Measurements from ENCODE around the gene RIPOR3.
"Not testable (repeated sequence)": the region's sequence is repeated elsewhere in the genome, so short reads cannot be mapped to it uniquely, and the experiment has no call there.

Gene RIPOR3

GRCh38 chr20:50574586-50574985 is 116.8 kb downstream of the RIPOR3 start:
- DNase-seq (ENCODE audit: low read depth) = no peak

DNA sequence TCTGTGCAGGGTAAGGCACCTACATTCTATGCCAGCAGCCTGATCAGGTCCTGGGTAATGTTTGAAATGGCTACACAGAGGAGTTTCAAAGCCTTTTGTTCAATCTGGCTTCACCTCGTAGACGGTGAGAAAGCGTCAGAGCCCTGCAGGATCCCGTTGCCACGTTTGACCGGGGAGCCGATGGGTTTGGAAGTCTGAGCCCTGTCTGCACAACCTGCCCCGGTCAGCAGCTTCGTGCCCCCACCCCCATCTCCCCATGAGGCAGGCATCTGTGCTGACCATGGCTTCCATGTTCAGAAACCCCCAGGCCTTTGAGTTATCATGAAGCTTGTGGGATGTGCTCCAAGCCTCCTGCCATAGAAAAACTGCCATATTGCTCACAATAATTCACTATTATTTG is 117.2 kb downstream of the RIPOR3 start:
- no peak for DNase-seq (ENCODE audit: low read depth)

- no peak for DNase-seq (ENCODE audit: low read depth)
Measured at GRCh38 chr20:50572938-50573777, 118.2 kb downstream of the RIPOR3 start.

GRCh38 chr20:50571466-50571865 is 119.9 kb downstream of the RIPOR3 start:
- DNase-seq (ENCODE audit: low read depth) = no peak

GRCh38 chr20:50569864-50570836 is 121.2 kb downstream of the RIPOR3 start:
- DNase-seq (ENCODE audit: low read depth) = no peak

DNA sequence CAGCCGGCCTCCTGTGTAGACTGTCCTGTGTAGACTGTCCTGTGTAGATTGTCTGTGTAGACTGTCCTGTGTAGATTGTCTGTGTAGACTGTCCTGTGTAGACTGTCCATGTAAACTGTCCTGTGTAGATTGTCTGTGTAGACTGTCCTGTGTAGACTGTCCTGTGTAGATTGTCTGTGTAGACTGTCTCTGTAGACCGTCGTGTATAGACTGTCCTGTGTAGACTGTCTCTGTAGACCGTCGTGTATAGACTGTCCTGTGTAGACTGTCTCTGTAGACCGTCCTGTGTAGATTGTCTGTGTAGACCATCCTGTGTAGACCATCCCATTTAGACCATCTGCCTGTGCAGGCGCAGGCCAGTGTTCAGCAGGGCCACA is 121.9 kb downstream of the RIPOR3 start:
- DNase-seq (ENCODE audit: low read depth) = not testable (repeated sequence)

GRCh38 chr20:50568549-50568942 is 122.8 kb downstream of the RIPOR3 start:
- DNase-seq (ENCODE audit: low read depth) = no peak

DNA sequence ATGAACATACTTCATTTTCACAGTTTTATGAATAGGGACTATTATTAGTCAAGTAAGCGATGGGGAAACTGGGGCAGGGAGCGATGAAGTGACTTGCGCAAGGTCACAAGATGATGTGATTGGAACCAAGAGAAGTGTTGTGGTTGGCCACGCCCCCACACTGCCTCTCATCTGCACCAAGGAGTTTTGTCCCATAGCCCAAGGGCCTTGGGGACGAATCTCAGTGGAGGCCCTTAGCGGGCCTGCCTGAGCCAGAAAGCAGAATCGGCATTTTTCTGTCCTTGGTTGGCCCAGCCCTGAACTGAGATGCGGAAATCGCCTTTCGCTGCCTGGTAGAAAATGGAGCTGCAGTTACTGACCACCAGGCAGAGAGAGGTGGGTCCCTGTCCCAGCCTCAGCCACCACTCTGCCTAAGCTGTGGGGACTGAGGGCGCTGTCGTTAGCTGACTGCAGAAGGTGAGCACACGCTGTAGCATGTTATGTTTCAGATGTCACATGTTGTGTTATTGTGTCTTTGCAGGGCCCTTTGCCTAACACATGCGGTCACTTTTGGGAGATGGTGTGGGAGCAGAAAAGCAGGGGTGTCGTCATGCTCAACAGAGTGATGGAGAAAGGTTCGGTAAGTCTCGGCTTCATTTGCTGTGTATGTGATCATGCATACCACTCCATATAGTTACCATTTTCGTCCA is 123.3 kb downstream of the RIPOR3 start:
- DNase-seq (ENCODE audit: low read depth) = no peak

GRCh38 chr20:50565871-50566270 is 125.5 kb downstream of the RIPOR3 start:
- no peak for DNase-seq (ENCODE audit: low read depth)

- no peak for DNase-seq (ENCODE audit: low read depth)
Measured at GRCh38 chr20:50565383-50565782, 126.0 kb downstream of the RIPOR3 start.

DNA sequence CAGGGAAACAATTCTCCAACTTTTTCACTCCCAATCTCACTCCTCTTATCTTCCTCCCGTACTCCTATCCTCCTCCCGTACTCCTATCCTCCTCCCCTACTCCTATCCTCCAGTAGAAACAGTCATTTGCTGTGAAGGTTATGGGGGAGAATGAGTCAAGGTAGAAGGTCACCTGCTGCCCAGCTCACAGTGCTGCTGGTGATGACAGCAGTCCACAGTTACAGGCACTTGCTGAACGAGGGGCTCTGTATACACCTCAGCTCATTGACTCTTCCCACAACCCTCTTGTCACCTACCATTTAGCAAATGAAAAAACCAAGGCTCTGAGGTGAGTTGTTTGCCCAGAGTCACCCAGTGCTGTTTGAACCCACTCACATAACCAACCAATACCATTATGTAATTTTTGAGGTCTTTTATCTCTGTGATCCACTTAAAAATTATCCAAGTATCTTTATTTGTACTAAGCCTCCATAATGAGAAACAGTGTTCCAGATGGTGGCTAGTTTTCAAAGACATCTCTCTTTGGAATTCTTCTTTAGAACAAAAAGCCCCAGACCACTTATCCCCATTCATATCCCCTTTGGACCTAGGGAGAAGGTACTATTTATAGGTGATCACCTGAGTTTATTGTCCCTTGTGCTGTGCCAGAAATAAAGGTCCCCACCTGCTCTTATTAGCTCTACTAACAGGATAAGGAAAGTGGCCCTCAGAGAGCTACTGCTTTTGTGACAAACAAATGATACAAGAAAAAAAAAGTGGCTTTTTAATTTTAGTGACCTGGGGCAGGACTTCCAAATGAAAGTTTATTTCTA is 128.0 kb downstream of the RIPOR3 start:
- no peak for DNase-seq (ENCODE audit: low read depth)

- DNase-seq (ENCODE audit: low read depth) = no peak
Measured at GRCh38 chr20:50562262-50562701, 129.1 kb downstream of the RIPOR3 start.

DNA sequence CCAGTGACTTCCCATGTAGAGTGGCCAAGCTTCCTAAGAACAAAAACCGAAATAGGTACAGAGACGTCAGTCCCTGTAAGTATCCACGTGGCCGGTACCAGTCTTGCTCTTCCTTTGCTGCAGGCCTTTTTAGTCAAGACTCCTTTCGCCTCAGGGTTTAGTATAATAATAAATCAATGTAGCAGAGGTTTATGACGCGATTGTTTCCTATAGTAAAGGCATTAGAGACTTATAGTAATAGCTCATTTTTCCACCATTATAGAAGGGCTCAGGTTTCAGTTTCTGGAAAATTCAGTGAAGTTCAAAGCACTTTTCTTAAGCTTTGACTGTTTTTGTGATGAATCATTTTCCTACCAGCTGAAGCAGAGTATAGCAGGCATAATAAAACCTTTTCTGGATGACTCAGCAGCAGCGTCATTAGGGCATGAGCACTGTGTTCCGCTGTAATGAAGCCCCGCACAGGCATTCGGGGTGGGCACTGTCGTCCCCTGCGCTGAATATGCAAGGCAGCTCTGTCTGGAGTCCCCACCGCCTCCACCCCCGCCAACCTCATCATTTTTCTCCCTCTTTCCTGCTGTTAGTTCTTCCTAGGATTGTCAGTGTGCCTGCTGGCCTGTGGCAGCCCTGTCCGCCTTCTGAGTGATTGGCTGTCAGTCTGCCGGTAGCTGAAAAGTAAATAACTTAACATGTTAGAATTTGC is 129.8 kb downstream of the RIPOR3 start:
- DNase-seq (ENCODE audit: low read depth) = peak; percentile 38

- DNase-seq (ENCODE audit: low read depth) = no peak
Measured at GRCh38 chr20:50560867-50561266, 130.5 kb downstream of the RIPOR3 start.

- DNase-seq (ENCODE audit: low read depth) = no peak
Measured at GRCh38 chr20:50559856-50560638, 131.3 kb downstream of the RIPOR3 start.

DNA sequence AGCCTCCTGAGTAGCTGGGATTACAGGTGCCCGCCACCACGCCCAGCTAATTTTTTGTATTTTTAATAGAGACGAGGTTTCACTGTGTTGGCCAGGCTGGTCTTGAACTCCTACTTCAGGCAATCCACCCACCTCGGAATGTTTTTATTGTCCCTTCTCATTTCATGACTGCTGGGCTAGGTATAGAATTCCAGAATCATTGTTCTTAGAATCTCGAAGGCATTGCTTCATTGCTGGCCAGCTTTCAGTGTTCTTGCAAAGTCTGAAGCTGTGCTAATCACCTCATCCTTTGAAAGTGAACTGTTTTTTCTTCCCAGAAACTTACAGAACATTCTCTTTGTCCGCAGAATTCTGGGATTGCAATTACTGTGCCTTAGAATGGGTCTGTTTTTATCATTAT is 132.2 kb downstream of the RIPOR3 start:
- DNase-seq (ENCODE audit: low read depth) = no peak

DNA sequence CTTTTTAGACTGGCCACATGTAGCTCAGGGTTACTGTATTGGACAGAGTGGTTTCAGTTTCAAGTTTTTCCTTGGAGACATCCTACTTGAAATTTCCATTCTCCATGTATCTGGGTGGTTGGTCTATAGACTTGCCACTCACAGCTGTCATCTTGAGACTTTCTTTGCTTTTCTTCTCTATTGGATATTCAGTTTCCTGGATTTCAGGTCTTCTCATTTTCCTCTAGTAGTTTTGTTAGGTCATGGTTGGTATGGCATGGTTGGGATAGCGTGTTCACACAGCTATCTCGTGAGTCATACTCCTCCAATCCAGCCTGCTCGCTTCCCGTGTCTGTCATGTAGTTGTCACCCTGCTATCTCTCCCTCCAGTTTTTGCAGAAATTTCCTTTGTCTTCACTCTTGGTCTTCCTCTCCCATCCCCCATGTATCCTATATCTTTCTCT is 132.8 kb downstream of the RIPOR3 start:
- no peak for DNase-seq (ENCODE audit: low read depth)

GRCh38 chr20:50557549-50558134 is 133.7 kb downstream of the RIPOR3 start:
- DNase-seq (ENCODE audit: low read depth) = no peak

DNA sequence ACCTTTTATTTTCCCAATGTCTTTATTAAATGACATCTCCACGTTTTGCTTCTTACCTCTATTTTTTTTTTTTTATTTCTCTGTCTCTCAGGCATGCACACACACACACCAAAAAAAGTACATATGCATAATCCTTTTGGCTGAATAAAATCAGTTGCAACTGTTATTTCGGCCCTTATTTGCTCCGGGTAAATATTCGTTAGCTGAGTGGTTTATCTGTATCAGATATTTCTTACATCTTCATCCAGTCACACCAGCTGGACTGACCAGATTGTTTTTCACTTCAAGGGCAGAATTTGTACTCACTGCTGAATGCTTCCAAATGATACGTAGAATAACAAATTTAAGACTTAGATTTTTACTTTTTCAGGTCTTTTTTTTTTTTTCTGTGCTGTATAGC is 135.7 kb downstream of the RIPOR3 start:
- no peak for DNase-seq (ENCODE audit: low read depth)
